GM10248 (cell line): ENCODE measurements around the gene KCNK7.

Experiments
- CTCF ChIA-PET: fragments of 300-600 bp; sonication (Branson Sonifier 250); formaldehyde crosslinking; extraction: SDS; loops from one replicate; lab custom pipeline; 2021; ENCODE audit warnings: antibody characterized with exemption; lab: Yijun Ruan, JAX
- POLR2A ChIA-PET: fragments of 350-650 bp; sonication (Branson Sonifier 250); formaldehyde crosslinking; extraction: SDS; loops from one replicate; lab custom pipeline; 2020; ENCODE audit warnings: antibody characterized with exemption; lab: Yijun Ruan, JAX
- DNase-seq: peaks from one replicate; pipeline ENCODE4 v3.0.0; 2012; ENCODE audit errors: extremely low spot score
- CTCF ChIP-seq: IDR thresholded peaks from 2 replicates; pipeline ENCODE4 v1.5.1; 2012; ENCODE audit warnings: mild to moderate bottlenecking, low read depth; ENCODE audit errors: extremely low read depth, missing control alignments, control extremely low read depth

KCNK7 gene

DNA sequence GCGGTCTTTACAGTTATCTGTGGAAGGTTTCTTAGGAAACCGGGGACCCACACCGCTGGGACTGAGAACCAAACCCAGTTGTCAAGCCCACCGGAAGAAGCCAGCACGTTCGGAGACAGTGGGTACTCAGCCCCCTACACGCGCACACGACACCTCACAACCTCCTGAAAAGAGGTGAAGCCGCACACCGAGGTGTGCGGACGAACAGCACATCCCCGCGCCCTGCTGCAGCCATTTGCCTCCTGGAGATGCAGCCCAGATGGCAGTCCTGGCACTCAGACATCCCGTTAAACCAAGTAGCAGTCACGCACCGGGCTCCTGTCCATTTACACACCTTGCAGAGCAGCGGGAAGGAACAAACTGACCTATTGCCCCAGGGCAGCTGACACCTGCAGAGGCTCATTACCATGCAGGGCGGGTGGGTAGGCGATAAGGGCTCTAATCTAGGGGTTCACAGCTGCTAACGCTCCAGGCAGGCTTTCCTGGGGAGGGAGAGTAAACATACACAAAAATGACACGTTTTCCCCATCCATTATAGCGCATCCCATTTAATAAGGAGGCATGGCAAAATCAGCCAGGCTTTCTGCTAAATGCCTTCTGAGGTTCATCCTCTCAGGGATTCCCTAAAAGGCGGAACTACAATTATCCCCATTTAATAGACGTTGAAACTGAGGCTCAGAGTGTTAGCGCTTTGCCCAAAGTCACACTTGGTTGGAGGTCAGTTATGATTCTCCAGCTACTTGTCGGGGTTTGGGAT lies 20.6 kb downstream of the KCNK7 start:
- ChIA-PET POLR2A (interaction anchor here (1.1 to 2.4 kb wide), 3 partner anchors 11 to 152 kb away, joined by 5 to 8 read pairs (median 5); partner anchors contain the start of gene NEAT1), CTCF (interaction anchor here (1.3 to 22.1 kb wide), 5 partner anchors 9 to 159 kb away, joined by 3 to 351 read pairs (median 12); partner anchors contain the start of genes KCNK7, MAP3K11 and PCNX3)
- no peak for DNase-seq
- TF ChIP-seq CTCF: no peak

DNA sequence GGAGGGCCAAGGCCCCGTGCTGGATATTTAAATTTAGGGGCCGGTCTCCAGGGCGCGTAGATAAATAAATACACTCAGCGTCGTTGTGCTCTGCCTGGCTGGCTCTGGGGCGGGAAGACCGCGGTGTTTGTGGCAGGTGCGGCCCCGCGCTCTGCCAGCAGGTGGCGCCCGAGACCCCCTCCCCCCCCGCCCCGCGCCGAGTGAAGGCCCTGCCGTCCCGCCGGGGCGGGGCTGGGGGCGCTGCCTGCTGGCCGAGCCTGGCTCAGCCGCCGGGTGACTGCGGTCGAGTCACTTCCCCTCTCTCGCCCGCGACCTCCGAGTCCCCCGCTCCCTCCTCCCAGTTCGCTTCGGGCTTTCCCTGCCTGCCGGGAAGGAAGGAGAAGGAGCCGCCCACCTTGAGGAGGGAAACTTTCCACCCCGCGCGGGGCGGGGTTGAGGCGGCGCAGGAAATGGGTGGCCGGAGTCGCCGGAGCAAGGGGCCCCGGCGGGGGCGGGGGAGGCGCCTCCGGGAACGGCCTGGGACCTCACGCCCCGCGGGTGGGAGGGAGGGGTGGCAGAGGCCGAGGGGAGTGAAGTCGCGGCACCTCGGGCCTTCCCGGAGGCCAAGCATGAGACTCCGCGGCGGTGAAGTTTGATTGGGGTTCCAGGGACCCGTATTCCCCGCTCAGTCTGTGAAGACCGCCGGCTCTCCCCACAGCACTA lies 21.3 kb downstream of the KCNK7 start:
- TF ChIP-seq CTCF: peak; percentile 72
- DNase-seq: peak; percentile 94
- ChIA-PET CTCF (interaction anchor here (0.7 to 22.1 kb wide), 12 partner anchors 13 to 158 kb away, joined by 3 to 351 read pairs (median 6); partner anchors contain the start of genes KCNK7, MAP3K11, PCNX3 and SIPA1), POLR2A (interaction anchor here (1.6 kb wide), 1 partner anchor 41 kb away, joined by 4 read pairs; the partner anchor contains the start of gene PCNX3)

GRCh38 chr11:65573391-65574079 lies 22.1 kb downstream of the KCNK7 start:
- no peak for TF ChIP-seq CTCF
- ChIA-PET POLR2A (interaction anchor here (1.0 to 1.6 kb wide), 3 partner anchors 14 to 151 kb away, joined by 4 to 6 read pairs (median 4); partner anchors contain the start of genes NEAT1 and PCNX3), CTCF (interaction anchor here (0.7 to 4.8 kb wide), 17 partner anchors 8 to 286 kb away, joined by 3 to 67 read pairs (median 4); partner anchors contain the start of genes MUS81, PCNX3 and SIPA1)
- DNase-seq: no peak

DNA sequence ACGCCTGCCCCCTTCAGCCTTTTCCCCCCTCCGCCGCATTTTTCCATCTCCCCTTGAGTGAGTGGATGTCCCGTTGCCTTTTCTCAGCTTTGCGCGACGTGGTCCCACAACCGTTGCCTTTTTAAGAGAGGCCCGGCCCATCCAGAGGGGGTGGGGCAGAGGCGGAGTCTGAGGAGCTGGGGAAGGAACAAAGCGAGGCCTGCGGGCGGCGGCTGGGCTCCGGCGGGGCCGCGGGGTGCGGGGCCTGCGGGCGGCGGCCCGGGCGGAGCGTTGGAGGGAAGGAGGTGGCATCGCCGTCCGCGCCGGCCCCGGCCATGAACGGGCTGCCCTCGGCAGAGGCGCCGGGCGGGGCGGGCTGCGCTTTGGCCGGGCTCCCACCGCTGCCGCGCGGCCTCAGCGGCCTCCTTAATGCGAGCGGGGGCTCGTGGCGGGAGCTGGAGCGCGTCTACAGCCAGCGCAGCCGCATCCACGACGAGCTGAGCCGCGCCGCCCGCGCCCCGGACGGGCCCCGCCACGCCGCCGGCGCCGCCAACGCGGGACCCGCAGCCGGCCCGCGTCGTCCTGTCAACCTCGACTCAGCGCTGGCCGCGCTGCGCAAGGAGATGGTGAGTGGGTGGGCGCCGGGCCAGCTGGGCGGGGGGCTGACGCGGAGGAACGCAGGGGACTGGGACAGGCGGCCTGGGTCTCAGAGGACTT lies 23.1 kb downstream of the KCNK7 start, which contains the start of gene FAM89B:
Gene FAM89B (plus strand): TSS at position 183 of the 696 bp plus-strand sequence. CDS start 132 bp downstream, at position 315.
- TF ChIP-seq CTCF: no peak
- CTCF ChIA-PET: interaction anchor here (0.8 to 4.8 kb wide), 19 partner anchors 9 to 490 kb away, joined by 3 to 67 read pairs (median 4); partner anchors contain the start of genes MUS81, PCNX3 and SIPA1
- DNase-seq: peak; percentile 81
- POLR2A ChIA-PET: interaction anchor here (0.5 to 1.6 kb wide), 4 partner anchors 15 to 239 kb away, joined by 3 to 6 read pairs (median 4); partner anchors contain the start of genes DPF2, NEAT1 and PCNX3

- CTCF ChIA-PET: interaction anchor here (0.9 to 4.8 kb wide), 15 partner anchors 10 to 489 kb away, joined by 3 to 67 read pairs (median 3); partner anchors contain the start of genes CDC42EP2, LTBP3, MUS81 and PCNX3
- peak; percentile 20 for TF ChIP-seq CTCF
- no peak for DNase-seq
- POLR2A ChIA-PET: no interaction called here
Measured at GRCh38 chr11:65571940-65572339, 23.7 kb downstream of the KCNK7 start.
